ENCODE data around the gene HECW1. TPM values are rescaled to one million over a fixed set of nuclear protein-coding genes. Genes with fewer than 3 reads are reported as not detected.

The HECW1 gene
- total RNA-seq, 4 donors from 2014 or later = 0.06 to 0.99 (median 0.27) TPM

GRCh38 chr7:43311694-43312093 is 199.2 kb downstream of the HECW1 start:
- no peak for DNase-seq (ENCODE audit: extremely low spot score)
- TF ChIP-seq EP300 (IDR thresholded peaks at IDR 0.05) = no peak
- no peak for TF ChIP-seq POLR2A (IDR thresholded peaks at IDR 0.05; ENCODE audit: low read depth)
- TF ChIP-seq CTCF (IDR thresholded peaks at IDR 0.05) = no peak
- TF ChIP-seq POLR2AphosphoS5 (IDR thresholded peaks at IDR 0.05) = no peak
- H3K27me3 ChIP-seq = no peaks in the 10 kb centered on the region
- no peaks in the 10 kb centered on the region for H3K9me3 ChIP-seq
- no peak overlapping the region for H3K27ac ChIP-seq (replicated peaks in 1 of 4)
- 96% methylated on average over 22 of the region's 22 CpGs for WGBS
- no peaks in the 10 kb centered on the region for H3K36me3 ChIP-seq
- H3K4me3 ChIP-seq = no peak overlapping the region
- H3K4me1 ChIP-seq = no peaks in the 10 kb centered on the region
- intact Hi-C loops (cut with DNase I) = no loop called here

DNA sequence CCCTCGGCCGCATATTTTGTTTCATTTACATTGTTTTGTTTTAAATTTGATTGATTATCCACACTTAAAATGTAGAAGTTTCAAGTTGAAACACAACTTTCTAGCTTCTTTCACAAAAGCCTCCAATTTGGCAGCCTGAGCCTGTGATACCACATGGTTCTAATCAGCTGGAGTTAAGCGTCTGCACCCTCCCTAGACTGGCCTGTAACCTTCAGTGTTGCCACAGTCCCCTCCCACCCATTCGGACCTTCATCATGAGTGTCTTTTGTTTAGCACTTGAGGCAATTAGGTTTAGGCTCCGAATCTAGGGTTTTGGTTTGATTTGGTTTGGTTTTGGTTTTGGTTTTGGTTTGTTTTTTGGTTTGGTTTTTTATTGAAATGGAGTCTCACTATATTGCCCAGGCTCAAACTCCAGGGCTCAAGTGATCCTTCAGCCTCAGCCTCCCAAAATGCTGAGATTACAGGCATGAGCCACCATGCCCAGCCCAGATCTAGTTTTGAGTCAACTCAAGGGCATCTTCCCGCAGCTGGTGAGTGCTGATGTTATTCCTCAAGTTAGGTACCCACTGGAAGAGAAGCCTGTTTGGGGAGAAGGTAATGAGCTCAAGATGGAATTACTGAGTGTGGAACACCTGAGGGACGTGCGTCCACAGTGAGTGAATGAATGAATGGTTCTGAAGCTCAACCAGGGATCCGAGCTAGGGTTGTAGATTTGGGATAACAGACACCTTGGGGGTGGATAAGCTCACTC is 201.4 kb downstream of the HECW1 start:
- H3K36me3 ChIP-seq = no peaks in the 10 kb centered on the region
- no peak overlapping the region for H3K4me3 ChIP-seq
- TF ChIP-seq POLR2A (IDR thresholded peaks at IDR 0.05; ENCODE audit: low read depth) (no peak), EP300 (IDR thresholded peaks at IDR 0.05) (no peak), POLR2AphosphoS5 (IDR thresholded peaks at IDR 0.05) (no peak), CTCF (IDR thresholded peaks at IDR 0.05) (no peak)
- no peaks in the 10 kb centered on the region for H3K27me3 ChIP-seq
- DNase-seq (ENCODE audit: extremely low spot score) = no peak
- no peaks in the 10 kb centered on the region for H3K4me1 ChIP-seq
- H3K9me3 ChIP-seq = no peaks in the 10 kb centered on the region
- WGBS = 84% methylated on average over 9 of the region's 9 CpGs
- intact Hi-C loops (cut with DNase I) = no loop called here
- no peak overlapping the region for H3K27ac ChIP-seq (replicated peaks in 1 of 4)

GRCh38 chr7:43314379-43315158 is 202.1 kb downstream of the HECW1 start:
- no peaks in the 10 kb centered on the region for H3K4me1 ChIP-seq
- H3K27me3 ChIP-seq = no peaks in the 10 kb centered on the region
- H3K9me3 ChIP-seq = no peaks in the 10 kb centered on the region
- WGBS = 65% methylated on average over 7 of the region's 7 CpGs
- no peak for DNase-seq (ENCODE audit: extremely low spot score)
- no peaks in the 10 kb centered on the region for H3K36me3 ChIP-seq
- H3K27ac ChIP-seq (replicated peaks in 1 of 4) = no peak overlapping the region
- intact Hi-C loops (cut with DNase I) = no loop called here
- no peak overlapping the region for H3K4me3 ChIP-seq
- TF ChIP-seq EP300 (IDR thresholded peaks at IDR 0.05) = no peak
- TF ChIP-seq POLR2AphosphoS5 (IDR thresholded peaks at IDR 0.05) = no peak
- TF ChIP-seq CTCF (IDR thresholded peaks at IDR 0.05) = no peak
- no peak for TF ChIP-seq POLR2A (IDR thresholded peaks at IDR 0.05; ENCODE audit: low read depth)

GRCh38 chr7:43317075-43317474 is 204.6 kb downstream of the HECW1 start:
- H3K36me3 ChIP-seq = no peaks in the 10 kb centered on the region

DNA sequence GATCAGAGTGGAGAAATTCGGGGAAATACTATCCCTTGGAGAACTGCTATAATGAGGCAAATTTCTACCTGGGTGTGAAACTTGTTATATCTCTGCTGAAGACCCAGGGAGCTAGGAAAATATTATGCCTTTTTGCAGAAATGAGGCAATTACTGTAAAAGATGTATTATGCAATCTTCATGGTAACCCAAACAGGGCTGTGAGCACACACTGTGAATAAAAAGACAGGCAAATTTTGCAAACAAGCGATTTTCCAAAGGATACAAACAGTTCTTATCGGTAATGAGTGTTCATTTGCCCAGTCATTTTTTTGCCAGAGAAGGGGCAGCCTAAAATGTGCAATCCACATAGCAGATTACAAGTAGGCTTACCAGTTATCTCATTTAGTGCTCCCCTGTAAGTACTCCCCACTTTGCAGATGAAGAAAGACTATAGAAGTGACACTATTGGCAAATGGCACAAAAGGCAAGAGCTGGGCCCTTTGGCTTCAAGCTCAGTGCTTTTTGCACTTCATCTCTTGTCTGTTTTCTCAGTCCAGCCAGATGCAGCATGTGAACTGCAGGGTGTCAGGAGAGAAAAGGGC is 205.8 kb downstream of the HECW1 start:
- intact Hi-C loops (cut with DNase I) = no loop called here
- no peak for TF ChIP-seq POLR2A (IDR thresholded peaks at IDR 0.05; ENCODE audit: low read depth)
- TF ChIP-seq EP300 (IDR thresholded peaks at IDR 0.05) = no peak
- no peak for TF ChIP-seq POLR2AphosphoS5 (IDR thresholded peaks at IDR 0.05)
- TF ChIP-seq CTCF (IDR thresholded peaks at IDR 0.05) = no peak
- Histone ChIP-seq H3K9me3 (no peaks in the 10 kb centered on the region), H3K4me3 (no peak overlapping the region), H3K36me3 (no peaks in the 10 kb centered on the region), H3K27me3 (no peaks in the 10 kb centered on the region), H3K4me1 (no peaks in the 10 kb centered on the region), H3K27ac (replicated peaks in 1 of 4) (no peak overlapping the region)
- 83% methylated on average over 3 of the region's 3 CpGs for WGBS
- DNase-seq (ENCODE audit: extremely low spot score) = no peak

More at GRCh38 chr7:43317075-43317474, 204.6 kb downstream of the HECW1 start:
- no peaks in the 10 kb centered on the region for H3K27me3 ChIP-seq
- intact Hi-C loops (cut with DNase I) = no loop called here
- DNase-seq (ENCODE audit: extremely low spot score) = peak; percentile 50
- H3K4me1 ChIP-seq = no peaks in the 10 kb centered on the region
- WGBS = 80% methylated on average over 1 of the region's 6 CpGs
- no peak for TF ChIP-seq POLR2A (IDR thresholded peaks at IDR 0.05; ENCODE audit: low read depth)
- no peak for TF ChIP-seq EP300 (IDR thresholded peaks at IDR 0.05)
- TF ChIP-seq POLR2AphosphoS5 (IDR thresholded peaks at IDR 0.05) = no peak
- H3K9me3 ChIP-seq = no peaks in the 10 kb centered on the region
- no peak overlapping the region for H3K27ac ChIP-seq (replicated peaks in 1 of 4)
- no peak overlapping the region for H3K4me3 ChIP-seq

Data from esophagus muscularis mucosa (tissue), 4 donors.